Spleen (tissue), 7 donors: Measurements from ENCODE around the gene MYPN.

Source experiments
- CTCF ChIP-seq, 11 experiments: fragments of 200-600 bp in 7 of 11; fragments of 450-650 bp in 4 of 11; sonication (generic) in 4 of 11; IDR thresholded peaks in 8 of 11; conservative IDR thresholded peaks in 3 of 11; 1 replicate in 7 of 11; 2 replicates in 4 of 11; pipeline versions ENCODE4 v1.4.0 to v1.8.0; 2016 to 2021; ENCODE audit warnings: antibody characterized with exemption in 11 of 11, inconsistent platforms in 4 of 11, mild to moderate bottlenecking in 1 of 11
- POLR2A ChIP-seq, 3 donors: fragments of 450-650 bp; IDR thresholded peaks; one replicate each; pipeline ENCODE4 v1.5.1; 2017; ENCODE audit warnings: antibody characterized with exemption in 3 of 3, mild to moderate bottlenecking in 1 of 3
- POLR2AphosphoS5 ChIP-seq, 3 donors: sonication (generic); formaldehyde crosslinking; IDR thresholded peaks; one replicate each; pipeline ENCODE4 v1.5.1; 2017; ENCODE audit warnings: antibody characterized with exemption in 3 of 3
- donor health status: DM: no; HTN: no; CAD: no; lungs with moderate emphysema.
- donor health status: DM: no; HTN: no; CAD: no.
- donor health status: DM: no; HTN: no; CAD: no.

- TF ChIP-seq POLR2AphosphoS5 (IDR thresholded peaks at IDR 0.05) (no peak), CTCF (IDR thresholded peaks at IDR 0.05 in 8 of 11, conservative IDR thresholded peaks at IDR 0.05 in 3 of 11) (no peak), POLR2A (IDR thresholded peaks at IDR 0.05) (no peak)
These were observed 102.4 kb downstream of the MYPN start for GRCh38 chr10:68211669-68212068.
